ENCODE data around the gene SH3PXD2B.

DNA sequence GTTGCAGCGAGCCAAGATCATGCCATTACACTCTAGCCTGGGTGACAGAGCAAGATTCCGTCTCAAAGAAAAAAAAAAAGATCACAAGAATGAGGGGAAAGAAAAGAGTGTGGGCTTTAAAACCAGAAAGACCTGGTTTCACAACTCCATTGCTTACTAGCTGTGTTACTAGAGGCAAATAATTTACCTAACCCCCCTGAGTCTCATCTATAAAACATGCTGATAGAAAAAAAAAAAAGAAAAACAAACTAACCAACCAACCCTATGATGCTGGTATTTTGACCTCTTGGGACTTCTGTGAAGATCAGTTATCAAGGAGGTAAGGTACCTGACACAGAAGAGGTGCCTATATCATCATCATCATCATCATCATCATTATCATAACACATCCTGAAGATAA, 110.6 kb downstream of the SH3PXD2B start:
- TF ChIP-seq POLR2A (IDR thresholded peaks at IDR 0.05; ENCODE audit: low read depth, low read length) (no peak), POLR2AphosphoS5 (IDR thresholded peaks at IDR 0.05; ENCODE audit: low read depth, low read length) (no peak)

All from GM12892 (cell line).